ENCODE measurements around the gene CAMK2A.

CAMK2A gene

GRCh38 chr5:150311015-150311692 lies 21.6 kb upstream of the CAMK2A start:
- Mint-ChIP-seq H3K4me3 (no peak overlapping the region), H3K27me3 (no peaks in the 10 kb centered on the region), H3K9me3 (no peaks in the 10 kb centered on the region), H3K36me3 (ENCODE audit: insufficient read depth) (no peaks in the 10 kb centered on the region), H3K4me1 (no peaks in the 10 kb centered on the region), H3K27ac (ENCODE audit: low read depth) (no peak overlapping the region)
- ATAC-seq (replicated peaks; ENCODE audit: extremely low read depth, poor library complexity, severe bottlenecking) = no peak
- DNase-seq (ENCODE audit: low spot score in 2 of 2) = no peak

GRCh38 chr5:150310246-150310645 lies 20.7 kb upstream of the CAMK2A start:
- Mint-ChIP-seq H3K4me1 (peaks cover 6% of the 10 kb centered on the region), H3K4me3 (no peak overlapping the region), H3K27ac (ENCODE audit: low read depth) (no peak overlapping the region), H3K9me3 (no peaks in the 10 kb centered on the region), H3K27me3 (no peaks in the 10 kb centered on the region), H3K36me3 (ENCODE audit: insufficient read depth) (no peaks in the 10 kb centered on the region)
- DNase-seq (ENCODE audit: low spot score in 2 of 2) (no peak), ATAC-seq (replicated peaks; ENCODE audit: extremely low read depth, poor library complexity, severe bottlenecking) (no peak)

GRCh38 chr5:150309886-150310239 lies 20.3 kb upstream of the CAMK2A start:
- Mint-ChIP-seq H3K4me3 (no peak overlapping the region), H3K27me3 (no peaks in the 10 kb centered on the region), H3K9me3 (no peaks in the 10 kb centered on the region), H3K27ac (ENCODE audit: low read depth) (no peak overlapping the region), H3K4me1 (peaks cover 6% of the 10 kb centered on the region), H3K36me3 (ENCODE audit: insufficient read depth) (no peaks in the 10 kb centered on the region)
- no peak for ATAC-seq (replicated peaks; ENCODE audit: extremely low read depth, poor library complexity, severe bottlenecking)
- DNase-seq (ENCODE audit: low spot score in 2 of 2) = no peak

- no peaks in the 10 kb centered on the region for H3K36me3 Mint-ChIP-seq (ENCODE audit: insufficient read depth)
- no peak for DNase-seq (ENCODE audit: low spot score in 2 of 2)
- no peak overlapping the region for H3K4me3 Mint-ChIP-seq
- no peak overlapping the region for H3K27ac Mint-ChIP-seq (ENCODE audit: low read depth)
- ATAC-seq (replicated peaks; ENCODE audit: extremely low read depth, poor library complexity, severe bottlenecking) = no peak
- no peaks in the 10 kb centered on the region for H3K9me3 Mint-ChIP-seq
- peaks cover 6% of the 10 kb centered on the region for H3K4me1 Mint-ChIP-seq
- peaks cover 3% of the 10 kb centered on the region for H3K27me3 Mint-ChIP-seq
These were observed 19.7 kb upstream of the CAMK2A start for GRCh38 chr5:150309101-150309885.

- no peak for DNase-seq (ENCODE audit: low spot score in 2 of 2)
- no peak overlapping the region for H3K4me3 Mint-ChIP-seq
These were observed 18.2 kb upstream of the CAMK2A start for GRCh38 chr5:150307617-150308426.

GRCh38 chr5:150306775-150307174 lies 17.2 kb upstream of the CAMK2A start:
- peaks cover 16% of the 10 kb centered on the region for H3K27me3 Mint-ChIP-seq
- peaks cover 6% of the 10 kb centered on the region for H3K4me1 Mint-ChIP-seq
- H3K36me3 Mint-ChIP-seq (ENCODE audit: insufficient read depth) = no peaks in the 10 kb centered on the region
- H3K4me3 Mint-ChIP-seq = no peak overlapping the region
- ATAC-seq (replicated peaks; ENCODE audit: extremely low read depth, poor library complexity, severe bottlenecking) (no peak), DNase-seq (ENCODE audit: low spot score in 2 of 2) (no peak)
- no peak overlapping the region for H3K27ac Mint-ChIP-seq (ENCODE audit: low read depth)
- no peaks in the 10 kb centered on the region for H3K9me3 Mint-ChIP-seq

More at GRCh38 chr5:150307617-150308426, 18.2 kb upstream of the CAMK2A start:
- H3K27ac Mint-ChIP-seq (ENCODE audit: low read depth) = no peak overlapping the region
- no peak for ATAC-seq (replicated peaks; ENCODE audit: extremely low read depth, poor library complexity, severe bottlenecking)
- peaks cover 6% of the 10 kb centered on the region for H3K4me1 Mint-ChIP-seq
- H3K9me3 Mint-ChIP-seq = no peaks in the 10 kb centered on the region
- no peaks in the 10 kb centered on the region for H3K36me3 Mint-ChIP-seq (ENCODE audit: insufficient read depth)
- H3K27me3 Mint-ChIP-seq = peaks cover 13% of the 10 kb centered on the region

GRCh38 chr5:150305557-150305956 lies 16.0 kb upstream of the CAMK2A start:
- ATAC-seq (replicated peaks; ENCODE audit: extremely low read depth, poor library complexity, severe bottlenecking) (no peak), DNase-seq (ENCODE audit: low spot score in 2 of 2) (no peak)
- H3K27me3 Mint-ChIP-seq = peaks cover 28% of the 10 kb centered on the region
- peaks cover 6% of the 10 kb centered on the region for H3K4me1 Mint-ChIP-seq
- no peak overlapping the region for H3K27ac Mint-ChIP-seq (ENCODE audit: low read depth)
- H3K4me3 Mint-ChIP-seq = no peak overlapping the region
- H3K36me3 Mint-ChIP-seq (ENCODE audit: insufficient read depth) = no peaks in the 10 kb centered on the region
- no peaks in the 10 kb centered on the region for H3K9me3 Mint-ChIP-seq

- Mint-ChIP-seq H3K36me3 (ENCODE audit: insufficient read depth) (no peaks in the 10 kb centered on the region), H3K4me1 (peaks cover 6% of the 10 kb centered on the region), H3K4me3 (no peak overlapping the region), H3K9me3 (no peaks in the 10 kb centered on the region), H3K27ac (ENCODE audit: low read depth) (no peak overlapping the region), H3K27me3 (peaks cover 32% of the 10 kb centered on the region)
- no peak for DNase-seq (ENCODE audit: low spot score in 2 of 2)
- no peak for ATAC-seq (replicated peaks; ENCODE audit: extremely low read depth, poor library complexity, severe bottlenecking)
These were observed 15.5 kb upstream of the CAMK2A start for GRCh38 chr5:150305095-150305494.

GRCh38 chr5:150304481-150305081 lies 15.0 kb upstream of the CAMK2A start:
- no peak for ATAC-seq (replicated peaks; ENCODE audit: extremely low read depth, poor library complexity, severe bottlenecking)

GRCh38 chr5:150303660-150304386 lies 14.2 kb upstream of the CAMK2A start:
- no peak for ATAC-seq (replicated peaks; ENCODE audit: extremely low read depth, poor library complexity, severe bottlenecking)
- H3K4me3 Mint-ChIP-seq = no peak overlapping the region
- H3K27ac Mint-ChIP-seq (ENCODE audit: low read depth) = no peak overlapping the region
- H3K36me3 Mint-ChIP-seq (ENCODE audit: insufficient read depth) = no peaks in the 10 kb centered on the region
- DNase-seq (ENCODE audit: low spot score in 2 of 2) = no peak
- H3K27me3 Mint-ChIP-seq = peaks cover 36% of the 10 kb centered on the region
- H3K9me3 Mint-ChIP-seq = no peaks in the 10 kb centered on the region
- peaks cover 6% of the 10 kb centered on the region for H3K4me1 Mint-ChIP-seq

More at GRCh38 chr5:150304481-150305081, 15.0 kb upstream of the CAMK2A start:
- H3K27ac Mint-ChIP-seq (ENCODE audit: low read depth) = no peak overlapping the region
- H3K4me1 Mint-ChIP-seq = peaks cover 6% of the 10 kb centered on the region
- H3K9me3 Mint-ChIP-seq = no peaks in the 10 kb centered on the region
- peaks cover 36% of the 10 kb centered on the region for H3K27me3 Mint-ChIP-seq
- H3K4me3 Mint-ChIP-seq = no peak overlapping the region
- no peaks in the 10 kb centered on the region for H3K36me3 Mint-ChIP-seq (ENCODE audit: insufficient read depth)
- no peak for DNase-seq (ENCODE audit: low spot score in 2 of 2)

- H3K4me1 Mint-ChIP-seq = peaks cover 6% of the 10 kb centered on the region
- no peaks in the 10 kb centered on the region for H3K9me3 Mint-ChIP-seq
- no peak for DNase-seq (ENCODE audit: low spot score in 2 of 2)
- ATAC-seq (replicated peaks; ENCODE audit: extremely low read depth, poor library complexity, severe bottlenecking) = no peak
- H3K4me3 Mint-ChIP-seq = no peak overlapping the region
- peaks cover 36% of the 10 kb centered on the region for H3K27me3 Mint-ChIP-seq
- no peak overlapping the region for H3K27ac Mint-ChIP-seq (ENCODE audit: low read depth)
- no peaks in the 10 kb centered on the region for H3K36me3 Mint-ChIP-seq (ENCODE audit: insufficient read depth)
These were observed 13.6 kb upstream of the CAMK2A start for GRCh38 chr5:150303070-150303615.

Measured in central memory CD8-positive, alpha-beta T cell (primary cell).